Mesothelial cell of epicardium (in vitro differentiated cells): ENCODE data around the gene FBXO44. TPM values are rescaled to one million over a fixed set of nuclear protein-coding genes. Genes with fewer than 3 reads are reported as not detected.

Experiments
- DNase-seq, 2 experiments: peaks; one replicate each; pipeline ENCODE4 v3.0.0; 2021; ENCODE audit warnings: low spot score in 2 of 2; ENCODE audit not compliant: unreplicated experiment in 2 of 2
- H3K27ac Mint-ChIP-seq: 2 replicates; pipeline ENCODE4 v1.8.0; 2021; ENCODE audit warnings: mixed read lengths
- H3K27me3 Mint-ChIP-seq: 2 replicates; pipeline ENCODE4 v1.8.0; 2021; ENCODE audit warnings: low read depth, mixed read lengths
- H3K36me3 Mint-ChIP-seq: 2 replicates; pipeline ENCODE4 v1.8.0; 2021; ENCODE audit warnings: mixed read lengths
- H3K4me1 Mint-ChIP-seq: 2 replicates; pipeline ENCODE4 v1.8.0; 2021; ENCODE audit warnings: mixed read lengths
- H3K4me3 Mint-ChIP-seq: 2 replicates; pipeline ENCODE4 v1.8.0; 2021; ENCODE audit warnings: mild to moderate bottlenecking, moderate library complexity, mixed read lengths
- H3K9me3 Mint-ChIP-seq: 2 replicates; pipeline ENCODE4 v1.8.0; 2021; ENCODE audit warnings: mixed read lengths
- total RNA-seq: library from RNA; stranded (reverse); gene quantifications from 3 replicates; pipeline ENCODE4 v1.2.1, GENCODE V29; 2021
- TF ChIP-seq, protein P1 (sequence below): fragments of 200-600 bp; sonication (generic); IDR thresholded peaks from one replicate; pipeline ENCODE4 v1.5.0; 2021; ENCODE audit warnings: antibody characterized with exemption; ENCODE audit not compliant: unreplicated experiment

The FBXO44 gene
- total RNA-seq, 1 donor from 2014 or later, result 39.4 TPM

DNA sequence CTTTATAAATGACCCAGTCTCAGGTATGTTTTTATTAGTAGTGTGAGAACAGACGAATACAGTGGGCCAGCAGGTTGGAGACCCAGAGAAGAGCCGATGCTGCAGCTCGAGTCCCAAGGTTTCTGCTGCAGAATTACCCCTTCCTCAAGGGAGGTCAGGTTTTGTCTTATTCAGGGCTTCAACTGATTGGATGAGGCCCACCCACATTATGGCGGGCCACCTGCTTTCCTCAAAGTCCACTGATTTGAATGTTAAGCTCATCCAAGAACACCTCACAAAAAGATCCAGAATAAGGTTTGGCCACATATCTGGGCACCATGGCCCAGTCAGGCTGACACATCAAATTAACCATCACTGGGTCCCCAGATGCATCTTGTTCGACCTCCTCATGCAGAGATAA, 41.3 kb upstream of the FBXO44 start:
- Mint-ChIP-seq H3K27ac (no peak overlapping the region), H3K36me3 (no peaks in the 10 kb centered on the region), H3K4me3 (no peak overlapping the region), H3K4me1 (no peaks in the 10 kb centered on the region), H3K9me3 (no peaks in the 10 kb centered on the region), H3K27me3 (peaks cover 43% of the 10 kb centered on the region)
- DNase-seq, result no peak
- TF ChIP-seq, protein P1, sequence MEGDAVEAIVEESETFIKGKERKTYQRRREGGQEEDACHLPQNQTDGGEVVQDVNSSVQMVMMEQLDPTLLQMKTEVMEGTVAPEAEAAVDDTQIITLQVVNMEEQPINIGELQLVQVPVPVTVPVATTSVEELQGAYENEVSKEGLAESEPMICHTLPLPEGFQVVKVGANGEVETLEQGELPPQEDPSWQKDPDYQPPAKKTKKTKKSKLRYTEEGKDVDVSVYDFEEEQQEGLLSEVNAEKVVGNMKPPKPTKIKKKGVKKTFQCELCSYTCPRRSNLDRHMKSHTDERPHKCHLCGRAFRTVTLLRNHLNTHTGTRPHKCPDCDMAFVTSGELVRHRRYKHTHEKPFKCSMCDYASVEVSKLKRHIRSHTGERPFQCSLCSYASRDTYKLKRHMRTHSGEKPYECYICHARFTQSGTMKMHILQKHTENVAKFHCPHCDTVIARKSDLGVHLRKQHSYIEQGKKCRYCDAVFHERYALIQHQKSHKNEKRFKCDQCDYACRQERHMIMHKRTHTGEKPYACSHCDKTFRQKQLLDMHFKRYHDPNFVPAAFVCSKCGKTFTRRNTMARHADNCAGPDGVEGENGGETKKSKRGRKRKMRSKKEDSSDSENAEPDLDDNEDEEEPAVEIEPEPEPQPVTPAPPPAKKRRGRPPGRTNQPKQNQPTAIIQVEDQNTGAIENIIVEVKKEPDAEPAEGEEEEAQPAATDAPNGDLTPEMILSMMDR, result no peak

DNA sequence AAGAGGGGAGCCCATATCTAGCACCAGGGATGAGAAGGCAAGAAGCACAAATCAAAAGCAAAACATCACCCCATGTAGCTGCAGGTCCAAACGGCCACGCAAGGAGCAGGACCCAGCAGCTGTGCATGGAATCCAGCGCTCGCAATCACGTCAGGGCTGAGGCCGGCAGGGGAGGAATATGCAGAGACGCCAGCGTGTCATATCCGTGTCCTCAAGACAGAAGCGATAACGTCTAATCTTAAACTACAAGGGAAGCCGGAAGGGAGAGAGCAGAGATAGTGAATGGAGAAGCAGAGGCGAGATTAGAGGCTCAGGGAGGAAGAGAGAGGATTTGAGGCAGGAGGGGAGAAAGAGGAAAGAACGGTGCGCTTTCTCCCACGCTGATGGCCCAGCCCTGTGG, 39.6 kb upstream of the FBXO44 start:
- H3K27ac Mint-ChIP-seq, result no peak overlapping the region
- TF ChIP-seq, protein P1, result no peak
- no peaks in the 10 kb centered on the region for H3K4me1 Mint-ChIP-seq
- H3K9me3 Mint-ChIP-seq, result no peaks in the 10 kb centered on the region
- H3K27me3 Mint-ChIP-seq, result peaks cover 56% of the 10 kb centered on the region
- H3K36me3 Mint-ChIP-seq, result no peaks in the 10 kb centered on the region
- H3K4me3 Mint-ChIP-seq, result no peak overlapping the region
- no peak for DNase-seq

DNA sequence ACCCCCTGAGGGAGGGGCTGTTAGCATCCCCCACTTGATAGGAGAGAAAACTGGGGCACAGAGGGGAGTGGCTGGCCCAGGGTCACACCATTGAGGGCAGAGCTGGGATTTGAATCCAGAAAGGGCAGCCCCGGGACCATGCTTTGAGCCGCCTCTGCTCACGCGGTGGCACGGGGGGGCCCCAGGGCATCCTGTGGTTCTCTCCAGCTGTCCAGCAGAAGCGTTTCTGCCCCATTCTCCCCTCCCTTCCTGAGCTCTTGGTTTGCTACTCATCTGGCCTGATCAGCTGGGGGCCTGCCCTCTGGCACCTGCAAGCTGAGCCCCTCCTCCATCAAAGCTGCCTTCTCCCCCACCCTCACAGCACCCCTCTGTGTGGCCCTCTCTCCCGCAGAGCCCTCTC, 37.9 kb upstream of the FBXO44 start:
- no peaks in the 10 kb centered on the region for H3K4me1 Mint-ChIP-seq
- H3K27me3 Mint-ChIP-seq, result peaks cover 57% of the 10 kb centered on the region
- DNase-seq, result no peak
- no peak overlapping the region for H3K4me3 Mint-ChIP-seq
- TF ChIP-seq, protein P1, result no peak
- no peaks in the 10 kb centered on the region for H3K36me3 Mint-ChIP-seq
- no peak overlapping the region for H3K27ac Mint-ChIP-seq
- H3K9me3 Mint-ChIP-seq, result no peaks in the 10 kb centered on the region

DNA sequence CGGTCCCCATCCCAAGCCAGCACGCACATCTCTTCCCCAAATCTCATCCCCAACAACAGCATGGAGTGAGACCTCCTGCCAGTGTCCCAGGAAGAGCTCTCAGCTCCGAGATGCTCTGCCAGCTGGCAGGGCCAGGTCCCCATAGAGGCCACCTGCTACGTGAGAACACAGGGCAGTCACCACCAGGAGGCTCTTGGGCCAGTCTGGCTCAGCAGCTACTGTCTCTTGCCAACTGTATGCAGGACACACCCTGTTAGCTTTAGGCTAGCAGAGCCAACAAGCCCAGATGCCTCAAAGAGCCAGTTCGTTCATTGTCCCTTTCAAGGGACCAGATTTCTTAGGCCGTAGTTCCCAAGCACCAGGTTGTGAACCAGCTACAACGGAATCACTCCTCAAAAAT, 37.4 kb upstream of the FBXO44 start:
- no peaks in the 10 kb centered on the region for H3K9me3 Mint-ChIP-seq
- TF ChIP-seq, protein P1, result no peak
- peaks cover 56% of the 10 kb centered on the region for H3K27me3 Mint-ChIP-seq
- H3K36me3 Mint-ChIP-seq, result no peaks in the 10 kb centered on the region
- no peak overlapping the region for H3K4me3 Mint-ChIP-seq
- no peak overlapping the region for H3K27ac Mint-ChIP-seq
- H3K4me1 Mint-ChIP-seq, result no peaks in the 10 kb centered on the region
- no peak for DNase-seq

DNA sequence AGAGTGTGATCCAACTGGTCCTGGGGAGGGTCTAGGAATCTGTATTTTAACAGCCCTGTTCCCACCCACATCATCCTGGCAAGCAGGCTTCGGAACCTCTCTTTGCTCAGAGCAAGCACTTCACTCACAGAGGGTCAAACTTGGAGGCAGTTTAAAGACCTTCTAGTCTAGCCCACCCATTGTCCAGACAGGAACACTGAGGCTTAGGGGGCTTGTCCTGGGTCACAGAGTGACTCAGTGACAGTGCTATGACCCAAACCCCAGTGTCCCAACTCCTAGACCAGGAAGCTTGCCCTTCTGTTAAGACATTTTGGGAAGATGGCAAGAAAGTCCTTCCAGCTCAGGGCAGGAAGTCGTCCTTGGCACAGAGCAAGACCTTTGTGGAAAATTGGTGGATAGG, 36.9 kb upstream of the FBXO44 start:
- TF ChIP-seq, protein P1, result no peak
- no peak overlapping the region for H3K4me3 Mint-ChIP-seq
- no peak for DNase-seq
- H3K9me3 Mint-ChIP-seq, result no peaks in the 10 kb centered on the region
- H3K4me1 Mint-ChIP-seq, result no peaks in the 10 kb centered on the region
- H3K36me3 Mint-ChIP-seq, result no peaks in the 10 kb centered on the region
- H3K27ac Mint-ChIP-seq, result no peak overlapping the region
- peaks cover 53% of the 10 kb centered on the region for H3K27me3 Mint-ChIP-seq

DNA sequence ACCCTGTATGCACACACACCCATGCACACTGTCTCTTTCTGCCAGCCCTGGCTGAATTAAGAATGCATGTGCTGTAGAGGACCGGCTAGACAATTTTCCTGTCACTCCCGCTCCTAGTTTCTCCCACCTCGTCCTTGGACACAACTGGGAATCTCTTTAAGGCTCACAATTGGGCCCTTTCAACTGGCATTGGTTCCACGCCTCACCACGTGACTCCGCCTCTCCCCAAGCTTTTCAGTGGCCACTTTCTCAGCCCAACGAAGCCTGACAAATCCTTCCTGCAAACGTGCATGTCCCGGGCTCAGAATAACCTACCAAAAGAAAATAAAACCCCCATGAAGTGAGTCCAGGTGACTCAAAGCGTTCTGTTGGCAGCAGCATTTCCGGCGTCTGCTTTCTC, 34.3 kb upstream of the FBXO44 start:
- no peak for DNase-seq
- no peak overlapping the region for H3K4me3 Mint-ChIP-seq
- no peaks in the 10 kb centered on the region for H3K9me3 Mint-ChIP-seq
- peaks cover 47% of the 10 kb centered on the region for H3K27me3 Mint-ChIP-seq
- no peaks in the 10 kb centered on the region for H3K4me1 Mint-ChIP-seq
- no peaks in the 10 kb centered on the region for H3K36me3 Mint-ChIP-seq
- TF ChIP-seq, protein P1, result no peak
- H3K27ac Mint-ChIP-seq, result no peak overlapping the region
